SK-N-SH (cell line): Measurements from ENCODE around the gene SLC45A1.

ENCODE experiments used
- CHD2 ChIP-seq: fragments of 150-350 bp; IDR thresholded peaks from 2 replicates; pipeline ENCODE4 v1.6.1; 2018; ENCODE audit warnings: low read length; ENCODE audit not compliant: partially characterized antibody
- CTCF ChIP-seq: fragments of 200-600 bp; sonication (generic); IDR thresholded peaks from 2 replicates; pipeline ENCODE4 v1.6.1; 2017; ENCODE audit warnings: antibody characterized with exemption, mild to moderate bottlenecking, moderate library complexity
- EP300 ChIP-seq, 2 experiments: IDR thresholded peaks; 2 replicates each; pipeline versions ENCODE4 v1.4.0 to v1.6.1; 2012; ENCODE audit warnings: borderline replicate concordance in 1 of 2, low read depth in 1 of 2, low read length in 1 of 2
- FOXM1 ChIP-seq: IDR thresholded peaks from 2 replicates; pipeline ENCODE4 v1.4.0; 2012; ENCODE audit warnings: low read depth, mild to moderate bottlenecking
- MEF2A ChIP-seq: IDR thresholded peaks from 2 replicates; pipeline ENCODE4 v1.4.0; 2012; ENCODE audit warnings: low read depth, borderline replicate concordance
- NFIC ChIP-seq: IDR thresholded peaks from 2 replicates; pipeline ENCODE4 v1.4.0; 2012; ENCODE audit warnings: borderline replicate concordance
- POLR2AphosphoS5 ChIP-seq: IDR thresholded peaks from 2 replicates; pipeline ENCODE4 v1.6.1; 2012; ENCODE audit warnings: low read depth, low read length
- RAD21 ChIP-seq: IDR thresholded peaks from 2 replicates; pipeline ENCODE4 v1.6.1; 2012; ENCODE audit warnings: mild to moderate bottlenecking, low read length
- RFX5 ChIP-seq: IDR thresholded peaks from 2 replicates; pipeline ENCODE4 v1.6.1; 2012; ENCODE audit warnings: mild to moderate bottlenecking, improper control_type of control experiment, low read length
- RXRA ChIP-seq: IDR thresholded peaks from 2 replicates; pipeline ENCODE4 v1.4.0; 2012; ENCODE audit warnings: low read depth, mild to moderate bottlenecking, borderline replicate concordance
- TEAD4 ChIP-seq: IDR thresholded peaks from 2 replicates; pipeline ENCODE4 v1.4.0; 2012; ENCODE audit warnings: mild to moderate bottlenecking, borderline replicate concordance; ENCODE audit not compliant: insufficient read depth
- TF ChIP-seq, protein P1 (sequence below): IDR thresholded peaks from 2 replicates; pipeline ENCODE4 v1.4.0; 2012; ENCODE audit warnings: low read depth
- TF ChIP-seq, protein P2 (sequence below): IDR thresholded peaks from 2 replicates; pipeline ENCODE4 v1.6.1; 2012; ENCODE audit warnings: mild to moderate bottlenecking, low read depth, low read length, moderate library complexity
- TF ChIP-seq, protein P3 (sequence below): IDR thresholded peaks from 2 replicates; pipeline ENCODE4 v1.4.0; 2012; ENCODE audit warnings: low read depth, borderline replicate concordance

DNA sequence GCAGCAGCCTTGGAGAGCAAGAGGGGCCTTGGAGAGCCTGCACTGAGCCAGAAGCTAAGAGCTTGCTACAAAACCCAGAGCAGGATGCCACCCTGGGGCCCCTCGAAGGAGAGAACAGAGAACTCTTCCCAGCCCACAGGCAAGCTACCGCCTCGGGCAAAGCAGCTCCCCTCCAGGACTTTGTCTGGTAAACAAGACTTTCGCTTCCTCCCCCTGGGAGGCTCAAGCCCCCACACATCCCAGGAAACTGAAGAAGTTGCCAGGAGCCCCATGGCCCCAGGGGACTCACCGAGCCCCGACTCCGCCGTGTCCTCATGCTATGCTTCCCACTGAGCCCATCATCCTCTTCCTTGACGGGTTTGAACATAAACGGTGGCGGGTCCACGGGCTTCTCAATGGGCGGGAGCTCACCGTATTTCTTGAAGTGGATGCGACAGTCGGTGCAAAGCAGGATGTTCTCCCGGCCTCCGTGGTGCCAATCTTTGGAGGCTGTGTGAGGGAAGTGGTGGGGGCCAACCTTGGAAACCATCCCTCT lies 45.9 kb downstream of the SLC45A1 start:
- TF ChIP-seq CTCF, result no peak
- no peak for TF ChIP-seq EP300 (IDR thresholded peaks at IDR 0.05; ENCODE audit: borderline replicate concordance in 1 of 2, low read depth in 1 of 2, low read length in 1 of 2)
- TF ChIP-seq POLR2AphosphoS5, result no peak
- TF ChIP-seq MEF2A, result no peak
- TF ChIP-seq, protein P1, sequence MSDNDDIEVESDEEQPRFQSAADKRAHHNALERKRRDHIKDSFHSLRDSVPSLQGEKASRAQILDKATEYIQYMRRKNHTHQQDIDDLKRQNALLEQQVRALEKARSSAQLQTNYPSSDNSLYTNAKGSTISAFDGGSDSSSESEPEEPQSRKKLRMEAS, result no peak
- TF ChIP-seq RAD21, result no peak
- TF ChIP-seq TEAD4, result no peak
- TF ChIP-seq, protein P2, sequence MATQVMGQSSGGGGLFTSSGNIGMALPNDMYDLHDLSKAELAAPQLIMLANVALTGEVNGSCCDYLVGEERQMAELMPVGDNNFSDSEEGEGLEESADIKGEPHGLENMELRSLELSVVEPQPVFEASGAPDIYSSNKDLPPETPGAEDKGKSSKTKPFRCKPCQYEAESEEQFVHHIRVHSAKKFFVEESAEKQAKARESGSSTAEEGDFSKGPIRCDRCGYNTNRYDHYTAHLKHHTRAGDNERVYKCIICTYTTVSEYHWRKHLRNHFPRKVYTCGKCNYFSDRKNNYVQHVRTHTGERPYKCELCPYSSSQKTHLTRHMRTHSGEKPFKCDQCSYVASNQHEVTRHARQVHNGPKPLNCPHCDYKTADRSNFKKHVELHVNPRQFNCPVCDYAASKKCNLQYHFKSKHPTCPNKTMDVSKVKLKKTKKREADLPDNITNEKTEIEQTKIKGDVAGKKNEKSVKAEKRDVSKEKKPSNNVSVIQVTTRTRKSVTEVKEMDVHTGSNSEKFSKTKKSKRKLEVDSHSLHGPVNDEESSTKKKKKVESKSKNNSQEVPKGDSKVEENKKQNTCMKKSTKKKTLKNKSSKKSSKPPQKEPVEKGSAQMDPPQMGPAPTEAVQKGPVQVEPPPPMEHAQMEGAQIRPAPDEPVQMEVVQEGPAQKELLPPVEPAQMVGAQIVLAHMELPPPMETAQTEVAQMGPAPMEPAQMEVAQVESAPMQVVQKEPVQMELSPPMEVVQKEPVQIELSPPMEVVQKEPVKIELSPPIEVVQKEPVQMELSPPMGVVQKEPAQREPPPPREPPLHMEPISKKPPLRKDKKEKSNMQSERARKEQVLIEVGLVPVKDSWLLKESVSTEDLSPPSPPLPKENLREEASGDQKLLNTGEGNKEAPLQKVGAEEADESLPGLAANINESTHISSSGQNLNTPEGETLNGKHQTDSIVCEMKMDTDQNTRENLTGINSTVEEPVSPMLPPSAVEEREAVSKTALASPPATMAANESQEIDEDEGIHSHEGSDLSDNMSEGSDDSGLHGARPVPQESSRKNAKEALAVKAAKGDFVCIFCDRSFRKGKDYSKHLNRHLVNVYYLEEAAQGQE, result no peak
- TF ChIP-seq CHD2, result no peak
- TF ChIP-seq NFIC, result no peak
- TF ChIP-seq RFX5, result no peak
- TF ChIP-seq FOXM1, result no peak
- TF ChIP-seq RXRA, result no peak
- TF ChIP-seq, protein P3, sequence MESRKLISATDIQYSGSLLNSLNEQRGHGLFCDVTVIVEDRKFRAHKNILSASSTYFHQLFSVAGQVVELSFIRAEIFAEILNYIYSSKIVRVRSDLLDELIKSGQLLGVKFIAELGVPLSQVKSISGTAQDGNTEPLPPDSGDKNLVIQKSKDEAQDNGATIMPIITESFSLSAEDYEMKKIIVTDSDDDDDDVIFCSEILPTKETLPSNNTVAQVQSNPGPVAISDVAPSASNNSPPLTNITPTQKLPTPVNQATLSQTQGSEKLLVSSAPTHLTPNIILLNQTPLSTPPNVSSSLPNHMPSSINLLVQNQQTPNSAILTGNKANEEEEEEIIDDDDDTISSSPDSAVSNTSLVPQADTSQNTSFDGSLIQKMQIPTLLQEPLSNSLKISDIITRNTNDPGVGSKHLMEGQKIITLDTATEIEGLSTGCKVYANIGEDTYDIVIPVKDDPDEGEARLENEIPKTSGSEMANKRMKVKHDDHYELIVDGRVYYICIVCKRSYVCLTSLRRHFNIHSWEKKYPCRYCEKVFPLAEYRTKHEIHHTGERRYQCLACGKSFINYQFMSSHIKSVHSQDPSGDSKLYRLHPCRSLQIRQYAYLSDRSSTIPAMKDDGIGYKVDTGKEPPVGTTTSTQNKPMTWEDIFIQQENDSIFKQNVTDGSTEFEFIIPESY, result no peak
